ENCODE data around the gene SYPL2.

The SYPL2 gene

GRCh38 chr1:109527098-109527811, 60.9 kb downstream of the SYPL2 start:
- H3K27ac Mint-ChIP-seq, result no peak overlapping the region
- TF ChIP-seq CTCF (IDR thresholded peaks at IDR 0.05), result no peak
- H3K36me3 Mint-ChIP-seq (ENCODE audit: low read depth), result no peaks in the 10 kb centered on the region
- H3K9me3 Mint-ChIP-seq, result peaks cover 10% of the 10 kb centered on the region
- no peak overlapping the region for H3K4me3 Mint-ChIP-seq
- no peak for DNase-seq
- peaks cover 64% of the 10 kb centered on the region for H3K4me1 Mint-ChIP-seq
- H3K27me3 Mint-ChIP-seq (ENCODE audit: low read depth, poor library complexity), result peaks cover 34% of the 10 kb centered on the region

GRCh38 chr1:109527846-109528695, 61.7 kb downstream of the SYPL2 start:
- Mint-ChIP-seq H3K27ac (no peak overlapping the region), H3K9me3 (peaks cover 10% of the 10 kb centered on the region), H3K27me3 (ENCODE audit: low read depth, poor library complexity) (peaks cover 29% of the 10 kb centered on the region), H3K4me1 (peaks cover 70% of the 10 kb centered on the region), H3K4me3 (no peak overlapping the region), H3K36me3 (ENCODE audit: low read depth) (no peaks in the 10 kb centered on the region)
- TF ChIP-seq CTCF (IDR thresholded peaks at IDR 0.05), result no peak
- no peak for DNase-seq

- H3K36me3 Mint-ChIP-seq (ENCODE audit: low read depth), result no peaks in the 10 kb centered on the region
- H3K4me1 Mint-ChIP-seq, result peaks cover 73% of the 10 kb centered on the region
- no peak overlapping the region for H3K4me3 Mint-ChIP-seq
- TF ChIP-seq CTCF (IDR thresholded peaks at IDR 0.05), result no peak
- H3K27me3 Mint-ChIP-seq (ENCODE audit: low read depth, poor library complexity), result peaks cover 24% of the 10 kb centered on the region
- peaks cover 6% of the 10 kb centered on the region for H3K9me3 Mint-ChIP-seq
- no peak overlapping the region for H3K27ac Mint-ChIP-seq
- DNase-seq, result no peak
Observed at GRCh38 chr1:109528712-109529111, 62.4 kb downstream of the SYPL2 start.

DNA sequence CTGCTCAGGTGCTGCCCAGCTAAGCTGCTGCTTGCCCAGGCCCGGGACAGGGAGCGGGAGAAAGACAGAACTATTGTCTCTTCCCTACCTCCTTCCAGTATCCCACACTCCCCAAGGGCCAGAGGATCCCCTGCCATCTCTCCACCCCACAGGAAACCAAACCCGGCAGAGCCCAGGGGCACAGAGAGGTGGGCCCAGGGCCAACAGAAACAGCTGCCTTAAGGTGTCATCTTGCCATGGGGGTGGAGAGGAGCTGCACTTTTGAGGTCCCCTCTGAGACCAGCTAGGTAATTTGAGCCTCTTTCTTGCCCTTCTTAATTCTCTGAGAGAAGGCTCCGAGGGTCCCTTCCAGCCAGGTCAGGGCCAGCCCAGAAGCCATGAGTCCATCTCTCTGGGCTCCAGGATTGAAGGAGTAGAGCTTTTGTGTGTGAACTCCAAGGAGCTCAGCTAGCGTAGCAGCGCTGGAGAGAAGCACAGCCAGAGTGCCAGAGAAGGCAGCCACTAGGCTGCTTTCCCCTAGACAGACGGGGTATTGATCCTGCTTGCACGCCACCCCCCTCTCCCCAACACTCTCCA, 63.6 kb downstream of the SYPL2 start:
- H3K4me1 Mint-ChIP-seq, result peaks cover 73% of the 10 kb centered on the region
- H3K4me3 Mint-ChIP-seq, result peak overlapping the region; percentile 47
- no peak for DNase-seq
- TF ChIP-seq CTCF (IDR thresholded peaks at IDR 0.05), result no peak
- H3K27ac Mint-ChIP-seq, result peak overlapping the region; percentile 86
- peaks cover 19% of the 10 kb centered on the region for H3K27me3 Mint-ChIP-seq (ENCODE audit: low read depth, poor library complexity)
- no peaks in the 10 kb centered on the region for H3K36me3 Mint-ChIP-seq (ENCODE audit: low read depth)
- no peaks in the 10 kb centered on the region for H3K9me3 Mint-ChIP-seq

DNA sequence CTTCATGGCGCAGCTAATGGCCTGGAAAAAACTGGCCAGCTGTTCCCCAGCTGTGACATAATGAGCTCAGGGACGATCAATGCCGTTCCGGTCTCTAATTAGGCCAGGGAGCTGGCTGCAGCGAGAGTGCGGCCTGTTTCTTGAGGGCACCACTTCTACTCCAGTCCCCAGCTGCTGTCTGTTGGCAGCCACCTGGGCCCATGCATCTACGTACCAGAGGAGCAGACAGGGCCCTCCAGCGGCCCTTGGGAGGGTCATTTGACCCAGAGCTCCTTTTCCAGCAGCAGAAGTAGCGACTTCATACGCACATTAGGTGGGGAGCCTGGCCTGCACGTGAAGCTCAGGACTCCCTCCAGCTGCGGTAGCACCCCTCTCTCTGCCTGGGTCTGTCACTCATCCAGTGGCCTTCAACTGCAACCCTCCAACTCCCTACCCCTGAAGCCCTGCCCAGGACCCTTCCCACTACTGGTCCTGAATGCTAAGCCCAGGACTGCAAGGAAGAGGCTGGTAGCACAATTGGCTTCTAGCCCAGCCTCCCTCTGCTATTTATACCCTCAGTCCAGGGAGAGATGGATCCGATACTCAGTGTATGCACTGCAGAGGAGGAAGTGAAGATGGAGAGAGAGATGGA, 64.2 kb downstream of the SYPL2 start:
- peak overlapping the region; percentile 47 for H3K4me3 Mint-ChIP-seq
- TF ChIP-seq CTCF (IDR thresholded peaks at IDR 0.05), result no peak
- H3K9me3 Mint-ChIP-seq, result no peaks in the 10 kb centered on the region
- peak; percentile 43 for DNase-seq
- peaks cover 22% of the 10 kb centered on the region for H3K27me3 Mint-ChIP-seq (ENCODE audit: low read depth, poor library complexity)
- H3K27ac Mint-ChIP-seq, result peak overlapping the region; percentile 24
- peaks cover 70% of the 10 kb centered on the region for H3K4me1 Mint-ChIP-seq
- no peaks in the 10 kb centered on the region for H3K36me3 Mint-ChIP-seq (ENCODE audit: low read depth)
